GM12873 (cell line): ENCODE results near the gene KCNQ4.

Source experiments
- CTCF ChIP-seq: IDR thresholded peaks from 2 replicates; pipeline ENCODE4 v1.5.1; 2012; ENCODE audit warnings: low read depth, mild to moderate bottlenecking, moderate library complexity, low read length, control low read depth; ENCODE audit not compliant: insufficient read depth; ENCODE audit errors: missing control alignments

The KCNQ4 gene

DNA sequence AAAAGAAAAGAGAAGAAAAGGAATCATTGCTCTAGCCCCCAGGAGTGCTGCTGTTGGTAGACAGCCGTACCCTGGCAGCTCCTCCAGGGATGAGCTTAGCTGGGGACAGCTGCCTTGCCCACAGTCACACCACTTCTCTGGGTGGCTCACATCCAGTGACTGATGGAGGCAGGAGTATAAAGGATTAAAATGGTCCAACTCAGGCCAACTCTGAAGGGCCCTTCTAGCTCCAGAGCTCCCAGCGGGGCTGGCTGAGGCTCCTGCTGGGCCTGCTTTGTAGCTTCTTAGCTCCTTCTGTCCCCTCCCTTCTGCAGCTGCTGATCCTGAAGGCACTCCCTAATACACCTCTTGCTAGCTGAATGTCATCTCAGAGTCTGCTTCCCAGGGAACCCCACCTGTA, 74.2 kb downstream of the KCNQ4 start:
- TF ChIP-seq CTCF = no peak

- no peak for TF ChIP-seq CTCF
Observed at GRCh38 chr1:40858856-40859416, 75.3 kb downstream of the KCNQ4 start.

- TF ChIP-seq CTCF = no peak
Observed at GRCh38 chr1:40860706-40861223, 77.2 kb downstream of the KCNQ4 start.

- TF ChIP-seq CTCF = no peak
Observed at GRCh38 chr1:40861224-40862003, 77.8 kb downstream of the KCNQ4 start.

DNA sequence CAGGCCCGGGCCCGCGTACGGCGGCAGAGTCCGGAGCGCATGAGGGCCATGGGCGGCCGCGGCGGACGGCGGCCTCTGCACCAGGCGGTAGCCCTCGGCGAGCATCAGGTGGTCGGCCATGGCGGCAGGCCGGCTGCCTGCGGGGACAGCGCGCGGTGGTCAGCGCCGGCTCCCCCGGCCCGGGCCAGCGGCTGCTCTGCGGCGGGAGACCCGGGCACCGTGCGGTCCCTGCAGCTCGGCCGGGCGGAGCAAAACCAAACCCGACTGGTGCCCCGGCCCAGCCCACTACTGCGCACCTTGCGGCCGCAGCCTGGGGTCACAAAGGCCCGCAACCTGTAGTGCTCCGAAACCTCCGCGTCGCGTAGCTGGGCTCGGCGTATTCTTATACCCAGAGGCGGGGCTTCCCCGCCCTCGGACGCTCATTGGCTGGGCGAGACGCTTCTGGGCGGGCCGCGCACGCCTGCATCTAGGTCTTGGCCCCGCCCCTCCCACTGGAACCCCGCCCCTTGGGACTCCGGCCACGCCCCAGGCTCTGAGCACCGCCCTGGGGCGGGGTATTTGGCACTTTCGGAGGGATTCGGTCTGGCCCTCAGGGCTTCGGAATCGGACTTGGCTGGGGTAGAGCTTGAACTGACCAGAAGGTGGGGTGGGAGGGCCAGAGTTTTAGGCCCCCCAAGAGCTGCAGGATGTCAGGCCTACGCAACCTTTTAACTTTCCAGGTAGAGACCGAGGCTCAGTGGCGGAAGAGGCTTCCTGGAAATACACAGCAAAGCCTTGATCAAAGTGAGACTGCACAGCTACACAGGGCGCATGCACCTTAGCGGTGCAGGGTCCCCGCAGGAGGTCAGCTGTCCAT, 78.6 kb downstream of the KCNQ4 start, which contains the start of gene CITED4:
TSS of gene CITED4 (minus strand) at position 356 of the 856 bp plus-strand sequence. CDS start at position 120, 236 bp downstream.
- no peak for TF ChIP-seq CTCF

GRCh38 chr1:40868051-40868723, 84.6 kb downstream of the KCNQ4 start:
- TF ChIP-seq CTCF = no peak
